ENCODE measurements around the gene KRT33B.
A peak's percentile ranks its signal among the peaks of the same experiment; 100 is the strongest.
"Not testable (repeated sequence)": the region's sequence is repeated elsewhere in the genome, so short reads cannot be mapped to it uniquely, and the experiment has no call there.

Gene KRT33B

DNA sequence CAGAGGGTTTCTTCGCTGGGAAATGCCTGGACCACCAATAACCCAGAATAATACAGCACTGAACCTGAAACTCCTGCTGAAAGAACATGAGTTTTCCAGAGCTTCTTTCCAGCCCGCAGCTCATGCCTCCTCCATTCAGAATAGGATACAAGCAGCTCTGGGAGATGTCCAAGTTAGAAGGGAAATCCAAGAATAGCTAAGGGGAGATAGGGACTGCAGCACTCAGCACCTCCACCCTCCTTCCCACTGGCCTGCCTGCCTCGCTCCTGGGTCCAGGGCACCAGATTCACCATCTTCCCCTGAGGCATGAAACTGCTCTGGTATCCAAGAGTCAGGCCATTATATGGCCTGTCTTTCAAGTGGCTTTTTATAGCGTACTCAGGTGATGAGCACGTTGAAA is 23.7 kb upstream of the KRT33B start:
- DNase-seq (ENCODE audit: low read depth), result no peak

DNA sequence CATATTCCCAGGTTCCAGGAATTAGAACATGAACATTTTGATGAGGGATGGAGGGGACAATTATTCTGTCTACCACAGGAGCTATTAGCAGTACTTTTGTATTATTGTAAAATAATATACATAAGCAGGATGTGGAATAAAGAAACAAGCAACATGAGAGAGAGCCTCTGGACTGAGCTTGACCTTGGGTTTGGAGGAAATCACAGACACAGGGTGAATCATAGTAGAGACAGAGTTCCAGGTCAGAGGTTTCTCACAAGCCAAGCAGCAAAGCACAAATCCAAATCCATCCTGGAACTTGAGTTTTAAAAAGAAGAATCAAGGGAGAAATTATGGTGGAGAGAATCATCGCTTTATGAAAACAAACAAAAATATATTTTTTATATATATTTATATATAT is 22.7 kb upstream of the KRT33B start:
- peak; percentile 37 for DNase-seq (ENCODE audit: low read depth)

DNA sequence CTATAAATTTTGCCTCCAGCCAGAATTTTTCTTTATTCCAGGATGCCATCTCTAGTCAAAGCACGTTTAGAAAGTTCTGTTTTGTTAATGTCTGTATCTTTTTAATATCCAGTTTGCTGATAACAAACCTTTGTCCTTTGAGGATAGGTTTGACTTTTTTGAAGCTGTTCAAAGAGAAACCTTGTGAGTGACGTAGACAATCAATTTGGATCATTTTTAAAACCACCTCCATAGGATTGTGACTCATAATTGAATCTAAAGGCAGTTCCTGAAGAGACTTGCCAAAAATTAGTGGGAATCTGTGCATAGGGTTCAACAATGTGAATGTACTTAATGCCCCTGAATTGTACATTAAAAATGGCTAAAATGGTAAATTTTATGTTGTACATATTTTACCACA is 21.9 kb upstream of the KRT33B start:
- DNase-seq (ENCODE audit: low read depth), result no peak

DNA sequence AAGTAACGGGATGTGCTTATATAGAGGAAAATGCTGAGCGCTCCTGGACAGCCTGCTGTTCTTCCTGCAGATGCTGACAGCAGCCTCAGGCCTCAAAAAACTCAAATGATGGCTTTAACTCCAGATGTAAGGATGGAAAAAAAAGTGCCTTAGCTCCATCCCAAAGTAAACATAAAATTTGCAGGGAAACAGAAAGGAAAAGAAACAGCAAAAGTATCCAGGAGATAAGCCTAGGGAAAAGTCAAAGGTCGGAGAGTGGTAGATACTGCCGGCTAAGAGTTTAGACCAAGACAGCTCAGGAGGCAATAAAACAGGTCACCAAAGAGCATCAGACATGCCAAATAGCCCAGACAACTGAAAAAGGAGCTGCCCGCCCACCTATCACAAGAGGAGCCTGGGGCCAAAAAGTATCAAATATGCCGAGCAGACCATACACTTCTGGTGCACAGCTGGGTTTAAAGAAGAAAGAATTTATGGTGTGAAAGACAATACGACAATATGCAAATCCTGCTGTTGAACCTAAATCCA is 20.9 kb upstream of the KRT33B start:
- DNase-seq (ENCODE audit: low read depth), result no peak

DNA sequence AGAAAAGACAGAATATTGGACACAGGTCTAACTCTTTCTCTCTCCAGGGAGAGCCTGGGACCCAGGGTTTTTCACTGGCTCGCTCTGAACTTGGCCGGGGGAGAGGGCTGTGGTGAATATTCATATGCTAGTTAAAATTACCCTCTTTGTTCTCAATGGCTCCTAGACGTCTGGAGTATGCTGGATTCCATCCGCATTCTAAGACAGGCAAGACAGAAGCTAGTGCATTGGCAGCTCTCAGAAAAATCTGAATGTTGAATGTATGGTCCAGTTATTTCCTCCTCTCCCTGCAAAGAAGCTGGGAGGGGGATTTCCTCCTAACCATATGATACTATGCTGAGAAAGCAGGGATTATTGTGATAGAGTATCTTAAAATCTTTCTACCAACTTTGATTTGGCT is 18.1 kb upstream of the KRT33B start:
- DNase-seq (ENCODE audit: low read depth), result no peak

DNA sequence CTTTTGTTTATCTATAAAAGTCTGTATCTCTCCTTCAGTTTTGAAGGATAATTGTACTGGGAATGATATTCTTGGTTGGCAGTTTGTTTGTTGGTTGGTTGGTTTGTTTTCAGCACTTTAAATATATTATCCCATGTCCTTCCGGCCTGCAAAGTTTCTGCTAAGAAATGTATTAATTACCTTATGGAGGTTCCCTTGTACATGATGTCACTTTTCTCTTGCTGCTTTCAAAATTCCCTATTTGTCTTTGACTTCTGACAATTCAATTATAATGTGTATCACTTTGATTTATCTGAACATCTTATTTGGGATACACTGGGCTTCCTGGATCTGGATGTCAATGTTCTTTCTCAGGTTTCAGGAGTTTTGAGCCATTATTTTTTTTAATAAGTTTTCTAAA is 16.6 kb upstream of the KRT33B start:
- DNase-seq (ENCODE audit: low read depth), result no peak

DNA sequence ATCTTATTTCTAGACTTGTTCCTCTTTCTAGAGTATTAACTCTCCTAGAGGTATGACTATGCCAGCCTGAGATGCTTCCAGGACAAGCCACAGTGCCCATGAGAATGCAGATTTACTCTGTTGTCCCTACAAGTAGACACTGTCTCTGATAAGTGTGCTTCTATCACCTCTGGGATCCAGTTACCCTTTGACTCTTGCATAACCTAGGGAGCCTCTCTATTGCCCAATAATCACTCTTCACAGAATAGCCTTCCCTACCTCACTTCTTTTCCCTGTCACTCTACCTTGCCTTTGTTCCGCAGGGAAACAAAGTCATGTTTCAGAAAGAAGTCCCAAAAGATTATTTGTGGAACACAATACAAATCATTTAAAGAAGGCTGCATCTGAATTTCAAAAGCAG is 14.1 kb upstream of the KRT33B start:
- DNase-seq (ENCODE audit: low read depth), result no peak

DNA sequence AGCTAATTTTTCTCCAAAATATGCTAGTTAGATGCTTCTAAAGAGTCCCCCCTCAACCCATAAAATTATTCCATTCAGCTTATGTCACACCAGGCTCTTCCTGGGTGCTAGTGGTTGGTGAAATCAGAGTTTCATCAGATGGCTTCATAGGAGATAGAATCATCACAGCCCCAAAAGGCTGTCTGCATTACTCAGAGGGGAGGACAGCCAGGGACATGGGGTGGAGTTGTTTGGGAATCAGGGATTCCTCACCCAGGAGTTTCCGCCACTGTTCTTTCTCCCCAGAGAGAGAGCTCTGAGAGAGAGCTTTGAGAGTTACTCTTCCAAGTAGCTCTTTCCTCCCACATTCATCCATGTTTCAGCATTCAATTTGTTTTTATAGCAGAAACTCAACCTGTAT is 12.8 kb upstream of the KRT33B start:
- DNase-seq (ENCODE audit: low read depth), result peak; percentile 87

DNA sequence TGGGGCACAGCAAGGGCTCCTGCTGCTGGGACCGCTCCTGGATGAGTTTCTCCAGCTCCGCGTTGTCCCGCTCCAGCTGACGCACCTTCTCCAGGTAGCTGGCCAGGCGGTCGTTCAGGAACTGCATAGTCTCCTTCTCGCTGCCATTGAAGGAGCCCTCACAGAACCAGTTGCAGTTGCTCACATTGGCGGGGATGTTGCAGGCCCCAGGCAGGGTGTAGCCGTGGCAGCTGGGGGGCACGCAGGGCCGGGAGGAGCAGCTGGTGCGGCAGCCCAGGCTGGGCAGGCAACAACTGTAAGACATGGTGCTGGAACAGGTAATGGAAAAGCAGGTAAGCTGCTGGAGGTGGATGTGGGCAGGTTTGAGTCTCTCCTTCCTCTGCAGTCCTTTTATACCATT is 12.3 kb upstream of the KRT33B start, which contains the start of gene KRT34:
TSS of gene KRT34 (minus strand) at position 364 of the 400 bp plus-strand sequence. CDS start at position 304, 60 bp downstream.
- DNase-seq (ENCODE audit: low read depth), result not testable (repeated sequence)

DNA sequence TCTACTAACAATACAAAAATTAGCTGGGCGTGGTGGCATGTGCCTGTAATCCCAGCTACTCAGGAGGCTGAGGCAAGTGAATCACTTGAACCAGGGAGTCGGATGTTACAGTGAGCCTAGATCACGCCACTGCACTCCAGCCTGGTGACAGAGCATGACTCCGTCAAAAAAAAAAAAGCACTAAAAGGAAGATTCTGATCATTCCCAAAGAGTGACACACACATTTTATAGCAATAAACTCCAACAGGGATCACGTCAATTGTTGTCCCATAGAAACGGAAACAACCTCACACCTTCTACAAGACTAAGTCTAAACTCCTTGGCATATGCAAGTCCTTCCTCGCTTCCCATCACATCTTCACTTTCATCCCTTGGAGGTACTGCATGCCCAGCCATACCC is 10.5 kb upstream of the KRT33B start:
- peak; percentile 89 for DNase-seq (ENCODE audit: low read depth)

DNA sequence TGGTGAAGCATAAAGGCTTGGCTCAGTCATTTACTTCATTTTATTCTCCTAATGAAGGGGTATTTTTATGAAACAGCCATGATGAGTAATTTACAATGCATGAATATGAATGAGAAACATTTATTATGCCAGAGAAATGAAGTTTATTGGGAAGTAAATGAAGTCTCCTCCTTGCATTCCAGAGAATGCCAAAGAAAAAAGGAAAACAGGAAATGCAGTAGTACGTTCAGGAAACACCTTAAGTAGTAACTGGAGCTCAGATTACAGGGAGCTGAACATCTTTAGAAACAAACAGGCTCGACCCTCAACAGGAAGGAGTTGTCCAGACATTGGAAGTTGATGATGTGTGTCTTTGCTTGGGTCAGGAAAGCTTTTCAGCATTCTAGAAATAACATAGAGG is 7.9 kb upstream of the KRT33B start:
- peak; percentile 47 for DNase-seq (ENCODE audit: low read depth)

DNA sequence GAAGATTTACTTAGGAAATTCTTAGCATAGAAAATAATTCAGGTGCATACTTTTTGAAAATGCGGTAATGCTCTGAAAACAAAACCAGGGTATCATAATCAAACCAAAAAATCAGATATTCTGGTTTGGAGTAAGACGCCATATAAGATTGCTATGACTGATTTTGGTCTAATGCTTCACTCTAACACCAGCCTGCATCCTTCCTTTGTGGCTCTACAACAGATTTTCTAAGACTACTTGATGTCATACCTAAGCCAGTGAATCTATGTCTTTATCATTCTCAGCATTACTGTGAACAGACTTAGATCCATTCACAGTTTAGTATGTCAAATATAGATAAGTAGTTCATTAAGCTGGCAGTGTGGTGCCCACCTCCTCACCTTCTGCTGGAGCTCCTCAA is 590 bp downstream of the KRT33B start:
- DNase-seq (ENCODE audit: low read depth), result no peak

DNA sequence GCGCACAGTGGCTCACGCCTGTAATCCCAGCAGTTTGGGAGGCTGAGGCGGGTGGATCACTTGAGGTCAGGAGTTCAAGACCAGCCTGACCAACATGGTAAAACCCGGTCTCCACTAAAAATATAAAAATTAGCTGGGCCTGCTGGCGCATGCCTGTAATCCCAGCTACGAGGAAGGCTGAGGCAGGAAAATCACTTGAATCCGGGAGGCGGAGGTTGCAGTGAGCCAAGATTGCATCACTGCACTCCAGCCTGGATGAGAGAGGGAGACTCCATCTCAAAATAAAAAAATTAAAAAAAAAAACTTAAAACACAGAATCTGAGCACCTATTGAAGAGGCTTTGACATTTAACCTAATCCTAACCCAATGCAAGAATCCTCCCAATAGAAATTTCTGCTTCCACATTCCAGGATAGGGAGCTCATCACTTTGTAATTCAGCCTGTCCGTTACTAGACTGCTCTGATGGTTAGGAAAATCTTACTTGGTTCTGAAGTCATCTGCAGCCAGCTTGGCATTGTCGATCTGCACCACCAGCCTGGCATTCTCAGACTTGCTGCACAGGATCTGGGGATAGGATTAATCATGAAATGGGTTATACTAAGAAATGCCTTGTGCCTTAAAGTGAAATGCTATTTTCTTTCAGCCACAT is 2.1 kb downstream of the KRT33B start:
- peak; percentile 76 for DNase-seq (ENCODE audit: low read depth)

DNA sequence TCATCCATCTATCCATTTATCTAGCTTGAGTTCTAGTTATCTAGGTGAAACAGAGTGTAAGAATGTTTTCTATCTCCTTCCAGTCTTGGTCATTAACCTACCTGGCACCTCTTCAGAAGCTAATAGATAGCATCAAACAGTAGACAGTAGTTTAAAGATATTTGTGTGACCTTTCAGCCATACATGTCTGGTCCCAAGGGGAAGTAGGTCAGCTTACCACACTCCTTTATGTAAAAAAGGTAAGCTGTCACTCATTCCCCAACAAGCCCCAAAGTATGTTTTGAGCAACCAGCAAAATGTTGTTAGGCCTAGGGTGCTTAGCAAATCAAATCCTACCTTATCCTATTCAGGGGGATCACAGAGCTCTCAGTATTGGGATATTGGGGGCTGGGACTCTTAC is 3.5 kb downstream of the KRT33B start:
- no peak for DNase-seq (ENCODE audit: low read depth)

DNA sequence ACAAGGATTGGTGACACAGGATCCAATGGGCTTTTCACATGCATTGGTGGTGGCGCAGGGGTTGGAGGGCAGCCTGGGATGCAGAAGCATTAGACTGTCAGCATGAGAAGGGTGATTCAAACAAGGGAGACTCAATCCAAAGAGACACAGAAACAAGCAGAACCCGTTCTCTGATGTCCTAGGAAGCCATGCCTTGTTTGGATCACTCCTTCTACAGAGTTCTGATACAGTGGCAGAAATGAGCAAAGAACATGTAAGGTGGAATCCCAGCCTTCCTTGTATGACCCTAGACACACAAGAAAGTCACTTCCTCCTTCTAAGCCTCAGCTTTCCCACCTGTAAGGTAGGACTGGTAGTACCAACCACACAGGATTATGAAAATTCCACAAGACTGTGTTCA is 5.7 kb downstream of the KRT33B start:
- DNase-seq (ENCODE audit: low read depth), result no peak

DNA sequence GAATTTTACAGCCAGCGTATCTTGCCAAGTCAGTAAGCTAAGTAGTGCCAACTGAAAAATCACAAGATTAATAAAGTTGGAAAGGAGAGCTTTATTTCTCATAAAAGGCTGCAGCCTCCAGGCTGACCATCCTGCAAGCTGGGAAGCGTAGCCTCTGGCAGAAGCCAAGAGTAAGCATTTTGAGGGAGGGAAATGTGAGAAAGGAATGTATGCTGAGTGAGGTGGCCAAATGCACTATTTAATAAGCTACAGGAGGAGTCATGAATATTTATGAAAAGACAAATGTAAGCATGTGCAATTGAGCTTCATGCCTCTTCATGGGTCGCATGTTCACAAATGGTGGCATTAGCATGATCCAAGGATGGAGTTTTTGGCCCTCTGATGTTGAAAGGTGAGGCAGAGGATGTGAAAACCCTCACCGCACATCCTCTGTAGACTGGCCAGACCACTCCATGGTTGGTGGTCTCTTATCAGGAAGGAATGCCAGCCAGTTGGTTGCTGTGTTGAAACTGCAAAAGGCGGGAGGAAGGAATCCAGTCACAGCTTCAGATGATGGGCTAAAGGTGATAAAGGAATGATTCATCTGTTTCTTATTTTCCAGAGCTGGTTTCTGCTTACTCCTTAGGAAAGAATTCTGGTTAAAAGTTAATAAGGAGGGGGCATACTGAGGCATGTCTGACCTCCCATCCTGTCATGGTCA is 9.2 kb downstream of the KRT33B start:
- no peak for DNase-seq (ENCODE audit: low read depth)

DNA sequence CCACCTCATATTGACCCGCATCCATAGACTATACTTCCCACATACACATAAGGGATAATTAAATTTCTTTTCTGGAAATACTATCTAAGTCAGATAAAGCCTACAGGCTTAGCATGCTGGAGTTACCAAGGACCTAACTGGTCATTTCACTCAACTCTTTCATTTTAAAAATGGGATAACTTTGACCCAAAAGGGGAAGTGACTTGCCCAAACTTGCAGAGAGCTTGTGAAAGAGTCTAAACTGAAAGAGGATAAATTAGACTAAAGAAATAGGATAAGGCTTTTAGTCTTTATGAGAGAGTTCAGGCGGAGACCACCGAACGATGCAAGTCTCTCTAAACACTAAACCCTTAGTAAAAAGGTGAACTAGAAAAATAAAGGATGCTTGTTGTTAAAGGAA is 15.1 kb downstream of the KRT33B start:
- no peak for DNase-seq (ENCODE audit: low read depth)

DNA sequence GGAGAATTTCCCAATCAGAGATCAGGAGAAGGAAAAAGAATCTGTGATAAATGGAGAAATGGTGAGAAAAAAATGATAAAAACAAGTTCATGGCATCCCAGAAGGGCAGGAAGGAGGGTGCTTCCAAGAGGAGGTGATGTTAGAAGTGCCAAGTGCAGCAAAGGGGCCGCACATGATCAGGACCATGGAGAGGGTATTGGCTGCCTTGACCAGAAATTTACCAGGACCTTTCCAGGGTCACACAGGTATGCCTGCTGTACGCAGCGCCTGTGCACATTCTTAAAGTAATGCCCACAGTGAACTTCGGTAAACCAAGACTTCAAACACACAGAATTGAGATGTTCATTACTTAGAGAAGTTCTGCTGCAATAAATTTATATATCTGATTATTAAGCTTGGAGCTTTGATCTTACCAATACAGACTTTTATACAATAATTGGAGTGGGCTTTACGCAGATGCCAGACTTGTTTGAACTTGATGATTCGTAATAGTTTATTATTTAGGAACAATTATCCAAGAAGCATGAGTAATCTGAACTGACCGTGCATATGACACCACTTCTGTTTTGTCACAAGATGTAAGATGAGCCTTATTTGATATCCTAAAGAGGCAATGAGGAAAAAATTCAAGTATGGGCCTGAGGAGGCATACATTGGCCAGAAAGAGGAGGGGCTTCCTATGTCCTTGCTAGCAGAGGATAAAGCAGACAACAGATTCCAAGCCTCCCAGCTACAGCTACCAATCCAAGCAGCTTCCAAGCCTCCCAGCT is 16.8 kb downstream of the KRT33B start:
- DNase-seq (ENCODE audit: low read depth), result no peak

DNA sequence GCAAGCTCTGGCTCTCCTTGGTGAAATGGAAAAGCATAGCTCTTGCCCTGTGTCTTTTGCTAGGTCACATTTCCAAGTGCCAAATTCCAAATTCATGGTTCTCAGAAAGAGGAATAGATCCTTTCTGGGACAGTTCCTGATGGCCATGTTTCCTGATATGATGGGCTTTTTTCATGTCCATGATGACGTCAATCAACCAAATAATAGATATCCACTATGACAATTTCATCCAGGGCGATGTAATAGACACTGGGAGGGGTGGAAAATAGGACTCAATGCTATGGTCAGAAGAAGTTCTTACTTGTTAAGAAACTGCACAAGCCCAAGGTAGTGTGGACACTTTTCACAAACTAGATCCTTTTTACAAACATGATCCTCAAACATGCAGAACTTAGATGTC is 18.4 kb downstream of the KRT33B start:
- no peak for DNase-seq (ENCODE audit: low read depth)

DNA sequence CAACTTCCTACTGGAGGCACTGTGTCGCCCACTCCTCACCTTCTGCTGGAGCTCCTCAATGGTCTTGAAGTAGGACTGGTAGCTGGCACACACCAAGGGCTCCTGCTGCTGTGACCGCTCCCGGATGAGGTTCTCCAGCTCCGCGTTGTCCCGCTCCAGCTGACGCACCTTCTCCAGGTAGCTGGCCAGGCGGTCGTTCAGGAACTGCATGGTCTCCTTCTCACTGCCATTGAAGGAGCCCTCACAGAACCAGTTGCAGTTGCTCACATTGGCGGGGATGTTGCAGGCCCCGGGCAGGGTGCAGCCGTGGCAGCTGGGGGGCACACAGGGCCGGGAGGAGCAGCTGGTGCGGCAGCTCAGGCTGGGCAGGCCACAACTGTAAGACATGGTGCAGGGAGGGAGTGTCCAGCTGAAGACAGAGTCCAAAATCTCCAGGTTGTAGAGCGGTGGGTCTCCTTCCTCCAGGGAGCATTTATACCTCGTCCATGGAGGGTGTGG is 19.2 kb downstream of the KRT33B start, which contains the start of gene KRT33A:
TSS of gene KRT33A (minus strand) at position 448 of the 498 bp plus-strand sequence. CDS start at position 387, 61 bp downstream.
- DNase-seq (ENCODE audit: low read depth), result not testable (repeated sequence)

DNA sequence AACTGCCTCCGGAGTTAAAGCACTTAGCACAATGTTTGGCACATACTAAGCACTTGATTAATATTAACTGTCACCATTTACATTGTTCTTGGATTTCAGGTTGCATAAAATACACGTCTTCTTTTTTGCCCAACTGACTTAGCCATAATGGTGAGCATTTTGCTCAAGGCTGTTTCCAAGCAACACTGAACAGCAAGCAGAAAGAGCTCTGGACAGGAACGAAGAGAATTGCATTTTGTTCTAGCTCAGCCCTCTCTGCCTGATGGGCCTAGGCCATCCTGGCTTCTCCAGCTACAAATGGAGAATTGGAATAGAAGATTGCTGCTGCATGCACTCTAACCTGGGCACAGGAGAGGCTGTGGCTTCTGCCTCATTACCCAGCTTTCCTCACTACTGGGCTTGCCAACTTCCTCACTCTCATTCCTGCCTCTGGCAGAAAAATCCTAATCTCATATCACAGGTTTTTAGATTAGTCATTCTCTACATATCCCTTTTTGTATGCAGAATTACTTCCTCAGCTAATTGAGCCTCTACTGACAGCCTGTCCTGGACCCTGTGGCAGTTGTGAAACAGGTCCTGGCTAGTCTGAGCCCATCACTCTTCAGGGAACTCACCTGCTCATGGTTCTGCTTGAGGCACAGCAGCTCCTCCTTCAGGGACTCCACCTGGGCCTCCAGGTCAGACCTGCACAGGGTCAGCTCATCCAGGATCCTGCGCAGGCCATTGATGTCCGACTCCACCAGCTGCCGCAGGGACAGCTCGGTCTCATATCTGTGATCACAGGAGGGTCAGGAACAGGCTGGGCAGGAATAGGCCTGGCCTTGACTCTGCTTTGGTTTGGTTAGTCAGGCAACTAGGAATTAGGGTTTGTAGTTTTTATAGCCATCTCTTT is 21.5 kb downstream of the KRT33B start:
- DNase-seq (ENCODE audit: low read depth), result no peak

Measured in fibroblast of gingiva (primary cell).